T-helper 2 cell treated with Interferon-gamma antibody and Interleukin-4, amounts not matched to agents 5 μg/mL and 100 μg/mL, for 36 hours (primary cell): ENCODE data around the gene GNAI2.
"Not testable (repeated sequence)": the region's sequence is repeated elsewhere in the genome, so short reads cannot be mapped to it uniquely, and the experiment has no call there.

Experiments used
- DNase-seq: peaks from one replicate; pipeline ENCODE4 v3.0.0; 2021; ENCODE audit warnings: low spot score
- H3K27ac Mint-ChIP-seq: one replicate; pipeline ENCODE4 v1.8.0; 2021; ENCODE audit warnings: mild to moderate bottlenecking, mixed read lengths
- H3K27me3 Mint-ChIP-seq: one replicate; pipeline ENCODE4 v1.8.0; 2021; ENCODE audit warnings: low read depth, mixed read lengths
- H3K36me3 Mint-ChIP-seq: one replicate; pipeline ENCODE4 v1.8.0; 2021; ENCODE audit warnings: low read depth, mixed read lengths
- H3K4me1 Mint-ChIP-seq: one replicate; pipeline ENCODE4 v1.8.0; 2021; ENCODE audit warnings: low read depth, mixed read lengths
- H3K4me3 Mint-ChIP-seq: one replicate; pipeline ENCODE4 v1.8.0; 2022; ENCODE audit warnings: mild to moderate bottlenecking, moderate library complexity, mixed read lengths
- H3K9me3 Mint-ChIP-seq: one replicate; pipeline ENCODE4 v1.8.0; 2021; ENCODE audit warnings: mixed read lengths

Gene GNAI2

DNA sequence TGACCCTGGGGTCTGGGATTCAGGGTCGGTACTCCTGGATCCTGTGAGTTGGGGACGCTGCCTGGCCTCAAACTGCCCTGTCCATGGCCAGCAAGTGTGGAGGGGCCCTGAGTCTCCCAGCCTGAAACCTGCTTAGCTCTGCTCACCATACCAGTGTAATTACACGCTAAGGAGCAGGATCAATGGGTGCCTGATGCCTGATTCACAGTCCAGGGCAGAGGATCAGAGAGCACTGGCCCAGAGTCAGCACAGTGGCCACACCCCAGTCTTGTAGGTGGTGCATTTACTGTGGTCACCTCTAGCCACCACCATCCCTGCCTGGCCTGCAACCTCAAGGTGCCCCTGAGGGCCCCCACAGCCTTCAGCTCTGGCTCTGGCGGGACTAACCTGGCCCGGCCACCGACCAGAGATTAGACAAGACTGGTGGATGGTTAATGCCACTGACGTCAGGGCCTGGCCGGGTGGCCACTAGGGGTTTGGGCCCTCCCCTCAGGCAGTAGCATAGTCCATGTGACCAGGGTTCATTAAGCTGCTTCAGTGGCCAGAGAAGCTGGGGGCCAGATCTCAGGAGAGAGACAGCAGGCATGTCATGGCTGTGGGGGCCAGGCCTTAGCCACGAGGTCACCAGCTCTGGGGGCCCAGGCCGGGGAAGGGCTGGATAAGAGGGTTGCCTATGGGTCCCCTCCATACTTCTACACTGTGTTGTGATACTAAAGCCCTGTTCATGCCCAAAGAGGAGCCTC lies 34.3 kb upstream of the GNAI2 start:
- Mint-ChIP-seq H3K27me3 (peaks cover 37% of the 10 kb centered on the region), H3K4me3 (no peak overlapping the region), H3K27ac (no peak overlapping the region), H3K9me3 (no peaks in the 10 kb centered on the region), H3K4me1 (no peaks in the 10 kb centered on the region), H3K36me3 (no peaks in the 10 kb centered on the region)
- no peak for DNase-seq

DNA sequence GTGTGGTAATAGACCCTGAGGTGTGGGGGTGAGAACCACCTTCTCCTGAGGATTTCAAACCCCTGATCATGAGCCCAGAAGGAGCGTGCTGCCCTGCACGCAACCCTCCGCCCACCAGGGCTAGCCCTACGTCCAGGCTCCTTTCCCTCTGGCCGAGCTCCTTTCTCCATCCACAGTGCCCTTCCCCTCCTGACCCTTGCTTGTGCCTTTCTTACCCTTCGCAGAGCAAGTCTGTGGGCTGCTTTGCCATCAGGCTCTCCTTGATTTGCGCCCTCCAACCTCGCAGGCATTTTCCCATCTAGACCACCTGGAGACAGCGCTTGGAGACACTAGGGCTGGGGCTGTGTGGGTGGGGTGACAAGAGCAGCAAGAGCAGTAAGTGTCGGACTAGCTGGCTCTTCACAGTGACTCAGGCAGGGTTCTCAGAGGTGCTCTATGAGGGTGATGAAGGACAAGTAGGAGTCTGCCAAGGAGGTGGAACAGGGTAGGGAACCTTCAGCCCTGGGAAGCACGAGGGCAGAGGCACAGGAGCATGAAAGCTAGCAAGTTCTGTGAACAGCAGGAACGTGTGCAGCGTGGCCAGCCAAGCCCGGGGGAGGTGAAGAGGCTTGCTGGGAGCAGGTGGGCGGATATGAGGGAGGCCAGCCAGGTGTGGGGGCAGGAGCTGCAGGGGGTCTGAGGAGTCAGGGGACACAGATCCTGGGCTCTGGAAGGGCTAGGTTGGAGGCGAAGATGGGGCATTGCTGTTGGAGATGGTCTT lies 33.5 kb upstream of the GNAI2 start:
- Mint-ChIP-seq H3K36me3 (no peaks in the 10 kb centered on the region), H3K9me3 (no peaks in the 10 kb centered on the region), H3K4me3 (no peak overlapping the region), H3K4me1 (no peaks in the 10 kb centered on the region), H3K27ac (no peak overlapping the region), H3K27me3 (peaks cover 41% of the 10 kb centered on the region)
- no peak for DNase-seq

DNA sequence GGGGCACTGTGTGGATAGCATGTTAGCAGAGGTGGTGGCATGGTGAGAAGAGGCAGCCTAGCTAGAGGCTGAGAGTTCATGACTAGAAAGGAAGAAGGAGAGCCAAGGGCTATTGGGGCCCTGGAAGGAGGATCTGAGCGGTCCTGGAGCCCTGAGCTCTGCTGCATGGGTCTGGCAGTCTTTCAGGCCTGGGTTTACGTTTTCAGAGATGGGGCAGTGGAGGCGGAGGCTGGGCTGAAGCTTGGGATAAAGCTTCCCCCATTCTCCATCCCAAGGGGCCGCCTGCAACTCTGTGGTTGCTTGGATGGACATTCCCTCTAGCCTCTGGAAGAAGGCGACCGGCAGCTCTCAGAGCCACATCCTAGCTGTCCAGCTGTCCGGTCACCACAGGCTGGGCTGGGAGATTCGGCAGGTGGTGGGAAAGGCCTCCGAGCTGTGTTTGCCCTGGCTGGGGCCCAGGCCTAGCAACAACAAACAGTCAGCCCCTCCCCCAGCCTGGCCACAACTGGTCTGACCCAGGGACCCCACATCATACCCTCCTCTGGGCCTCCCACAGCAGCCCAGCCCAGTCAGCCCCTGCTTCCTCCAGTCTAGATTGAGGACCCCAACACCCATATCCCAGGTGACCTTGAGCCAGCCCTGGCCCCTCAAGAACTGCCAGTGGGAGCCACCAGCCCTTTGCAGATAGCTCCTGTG lies 32.7 kb upstream of the GNAI2 start:
- Mint-ChIP-seq H3K27ac (no peak overlapping the region), H3K4me3 (no peak overlapping the region), H3K4me1 (no peaks in the 10 kb centered on the region), H3K36me3 (no peaks in the 10 kb centered on the region), H3K9me3 (no peaks in the 10 kb centered on the region), H3K27me3 (peaks cover 47% of the 10 kb centered on the region)
- DNase-seq = no peak

- Mint-ChIP-seq H3K27ac (no peak overlapping the region), H3K9me3 (no peaks in the 10 kb centered on the region), H3K4me3 (no peak overlapping the region), H3K27me3 (peaks cover 51% of the 10 kb centered on the region), H3K4me1 (no peaks in the 10 kb centered on the region), H3K36me3 (no peaks in the 10 kb centered on the region)
- DNase-seq = no peak
These were observed 31.9 kb upstream of the GNAI2 start for GRCh38 chr3:50203809-50204803.

GRCh38 chr3:50204804-50205412 lies 31.1 kb upstream of the GNAI2 start, which contains the start of gene SLC38A3:
Gene SLC38A3 (plus strand): TSS chr3:50205271. CDS start chr3:50214200, 8,929 bp downstream.
- Mint-ChIP-seq H3K4me1 (no peaks in the 10 kb centered on the region), H3K27ac (no peak within 1 kb of the TSS), H3K4me3 (peak within 1 kb of the TSS; percentile 21), H3K36me3 (no peaks in the 10 kb centered on the region), H3K27me3 (peaks cover 51% of the 10 kb centered on the region), H3K9me3 (no peaks in the 10 kb centered on the region)
- no peak for DNase-seq

GRCh38 chr3:50205413-50206276 lies 30.4 kb upstream of the GNAI2 start:
- Mint-ChIP-seq H3K9me3 (no peaks in the 10 kb centered on the region), H3K27me3 (peaks cover 51% of the 10 kb centered on the region), H3K36me3 (no peaks in the 10 kb centered on the region), H3K4me3 (peak overlapping the region; percentile 21), H3K4me1 (no peaks in the 10 kb centered on the region), H3K27ac (no peak overlapping the region)
- peak; percentile 24 for DNase-seq

- H3K9me3 Mint-ChIP-seq = no peaks in the 10 kb centered on the region
- no peaks in the 10 kb centered on the region for H3K36me3 Mint-ChIP-seq
- peaks cover 46% of the 10 kb centered on the region for H3K27me3 Mint-ChIP-seq
- H3K4me3 Mint-ChIP-seq = no peak overlapping the region
- H3K4me1 Mint-ChIP-seq = no peaks in the 10 kb centered on the region
- no peak overlapping the region for H3K27ac Mint-ChIP-seq
- DNase-seq = no peak
These were observed 28.5 kb upstream of the GNAI2 start for GRCh38 chr3:50207359-50208042.

DNA sequence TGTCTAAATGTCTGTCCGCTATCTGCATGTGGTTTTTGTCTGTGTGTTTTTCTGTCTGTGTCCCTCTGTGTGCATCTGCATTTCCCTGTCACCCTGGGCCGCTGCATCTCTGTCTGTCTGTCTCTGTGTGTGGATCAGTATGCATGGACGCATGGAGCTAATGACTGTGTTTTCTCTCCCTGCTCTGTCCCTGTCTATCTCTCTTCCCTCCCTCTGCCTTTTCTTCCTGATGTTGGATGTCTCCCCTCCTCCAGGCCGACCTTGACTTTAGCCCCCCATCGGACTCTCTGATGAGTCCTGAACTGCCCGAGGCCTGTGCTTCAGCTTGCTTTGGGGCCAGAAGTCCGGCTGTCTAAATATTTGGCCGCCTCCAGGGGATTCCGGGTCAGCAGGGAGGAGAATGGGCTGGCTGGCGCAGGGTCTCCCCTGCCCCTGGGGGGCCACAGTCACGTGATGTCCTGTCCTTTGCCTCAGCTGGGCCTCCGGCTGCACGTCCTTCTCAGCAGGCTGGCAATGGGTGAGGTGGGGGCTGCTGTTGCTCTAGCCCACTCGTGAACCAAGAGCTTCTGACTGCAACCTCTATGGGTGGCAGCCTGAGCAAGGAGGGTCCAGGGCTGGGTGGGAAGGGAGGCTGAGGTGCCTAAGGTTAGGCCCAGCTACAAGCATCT lies 27.2 kb upstream of the GNAI2 start:
- H3K27me3 Mint-ChIP-seq = peaks cover 35% of the 10 kb centered on the region
- H3K27ac Mint-ChIP-seq = no peak overlapping the region
- no peaks in the 10 kb centered on the region for H3K36me3 Mint-ChIP-seq
- H3K4me3 Mint-ChIP-seq = no peak overlapping the region
- no peak for DNase-seq
- H3K9me3 Mint-ChIP-seq = no peaks in the 10 kb centered on the region
- H3K4me1 Mint-ChIP-seq = no peaks in the 10 kb centered on the region

GRCh38 chr3:50210176-50210509 lies 25.9 kb upstream of the GNAI2 start:
- H3K4me1 Mint-ChIP-seq = no peaks in the 10 kb centered on the region
- no peak for DNase-seq
- peaks cover 26% of the 10 kb centered on the region for H3K27me3 Mint-ChIP-seq
- no peak overlapping the region for H3K27ac Mint-ChIP-seq
- H3K4me3 Mint-ChIP-seq = no peak overlapping the region
- no peaks in the 10 kb centered on the region for H3K36me3 Mint-ChIP-seq
- H3K9me3 Mint-ChIP-seq = no peaks in the 10 kb centered on the region

GRCh38 chr3:50210510-50211367 lies 25.3 kb upstream of the GNAI2 start:
- no peaks in the 10 kb centered on the region for H3K9me3 Mint-ChIP-seq
- no peak overlapping the region for H3K27ac Mint-ChIP-seq
- H3K4me1 Mint-ChIP-seq = no peaks in the 10 kb centered on the region
- H3K4me3 Mint-ChIP-seq = no peak overlapping the region
- DNase-seq = no peak
- peaks cover 26% of the 10 kb centered on the region for H3K27me3 Mint-ChIP-seq
- no peaks in the 10 kb centered on the region for H3K36me3 Mint-ChIP-seq

DNA sequence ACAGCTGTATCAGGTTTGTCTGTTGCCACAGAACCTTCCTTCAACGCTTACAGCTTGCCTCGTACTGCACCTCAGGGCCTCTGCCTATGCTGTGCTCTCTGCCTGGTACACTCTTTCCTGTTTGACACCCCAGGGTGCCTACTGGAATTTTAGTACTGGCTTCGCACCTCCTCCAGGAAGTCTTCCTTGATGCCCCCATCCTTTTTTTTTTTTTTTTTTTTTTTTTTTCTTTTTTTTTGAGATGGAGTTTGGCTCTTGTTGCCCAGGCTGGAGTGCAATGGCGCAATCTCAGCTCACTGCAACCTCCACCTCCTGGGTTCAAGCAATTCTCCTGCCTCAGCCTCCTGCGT lies 24.7 kb upstream of the GNAI2 start:
- not testable (repeated sequence) for H3K36me3 Mint-ChIP-seq, H3K9me3 Mint-ChIP-seq
- H3K27me3 Mint-ChIP-seq = peaks cover 22% of the 10 kb centered on the region

More for the DNA sequence above, 24.7 kb upstream of the GNAI2 start:
- not testable (repeated sequence) for H3K4me3 Mint-ChIP-seq, H3K27ac Mint-ChIP-seq, H3K4me1 Mint-ChIP-seq, DNase-seq
